DOHH2 (cell line): Measurements from ENCODE around the gene SLC12A8.

Experiments
- CTCF ChIP-seq: fragments of 200-600 bp; sonication (generic); IDR thresholded peaks from one replicate; pipeline ENCODE4 v1.5.1; 2014; ENCODE audit warnings: antibody characterized with exemption, mild to moderate bottlenecking, low read depth, low read length; ENCODE audit not compliant: poor library complexity, severe bottlenecking
- EZH2phosphoT487 ChIP-seq: fragments of 200-600 bp; sonication (generic); IDR thresholded peaks from 2 replicates; pipeline ENCODE4 v1.6.1; 2017; ENCODE audit warnings: borderline replicate concordance, mild to moderate bottlenecking, antibody characterized with exemption, low read length, moderate library complexity, mixed read lengths

- TF ChIP-seq CTCF (no peak), EZH2phosphoT487 (no peak)
These were observed 49.6 kb upstream of the SLC12A8 start for GRCh38 chr3:125262161-125262560.
